Measurements from ENCODE around the gene THRB. TPM values are rescaled to one million over a fixed set of nuclear protein-coding genes. Genes with fewer than 3 reads are reported as not detected.
A peak's percentile ranks its signal among the peaks of the same experiment; 100 is the strongest.

THRB gene
- total RNA-seq, 2 donors from 2014 or later: 6.7 to 6.9 TPM

DNA sequence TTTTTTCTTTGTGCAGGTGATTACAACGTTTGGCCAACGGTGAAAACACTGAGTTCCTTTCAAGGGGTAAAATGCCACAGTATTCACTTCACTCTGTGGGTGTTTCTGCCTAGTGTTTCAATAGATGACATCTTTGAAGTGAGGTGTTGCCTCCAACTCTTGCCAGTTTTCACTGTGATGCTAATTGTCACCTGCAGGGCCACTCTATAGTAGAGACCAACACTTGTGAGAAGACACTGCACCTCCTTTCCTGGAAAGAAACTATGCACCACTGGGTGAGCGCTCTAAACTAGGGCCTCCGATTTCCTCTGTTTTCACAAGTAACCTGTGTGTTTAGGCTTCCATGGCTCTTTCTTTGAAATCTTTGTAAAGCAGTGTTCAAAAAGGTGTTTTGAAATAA lies 98.3 kb downstream of the THRB start:
- no peaks in the 10 kb centered on the region for H3K9me3 ChIP-seq
- H3K27me3 ChIP-seq: no peaks in the 10 kb centered on the region
- no peak overlapping the region for H3K4me3 ChIP-seq
- no peaks in the 10 kb centered on the region for H3K36me3 ChIP-seq (replicated peaks in 1 of 2; ENCODE audit: insufficient read depth in 1 of 2, low read depth in 2 of 2)
- H3K27ac ChIP-seq: no peak overlapping the region
- DNase-seq: no peak
- peaks cover 30% of the 10 kb centered on the region for H3K4me1 ChIP-seq
- no peak for ATAC-seq
- no peak for TF ChIP-seq POLR2A (IDR thresholded peaks at IDR 0.05)
- TF ChIP-seq, protein P1, sequence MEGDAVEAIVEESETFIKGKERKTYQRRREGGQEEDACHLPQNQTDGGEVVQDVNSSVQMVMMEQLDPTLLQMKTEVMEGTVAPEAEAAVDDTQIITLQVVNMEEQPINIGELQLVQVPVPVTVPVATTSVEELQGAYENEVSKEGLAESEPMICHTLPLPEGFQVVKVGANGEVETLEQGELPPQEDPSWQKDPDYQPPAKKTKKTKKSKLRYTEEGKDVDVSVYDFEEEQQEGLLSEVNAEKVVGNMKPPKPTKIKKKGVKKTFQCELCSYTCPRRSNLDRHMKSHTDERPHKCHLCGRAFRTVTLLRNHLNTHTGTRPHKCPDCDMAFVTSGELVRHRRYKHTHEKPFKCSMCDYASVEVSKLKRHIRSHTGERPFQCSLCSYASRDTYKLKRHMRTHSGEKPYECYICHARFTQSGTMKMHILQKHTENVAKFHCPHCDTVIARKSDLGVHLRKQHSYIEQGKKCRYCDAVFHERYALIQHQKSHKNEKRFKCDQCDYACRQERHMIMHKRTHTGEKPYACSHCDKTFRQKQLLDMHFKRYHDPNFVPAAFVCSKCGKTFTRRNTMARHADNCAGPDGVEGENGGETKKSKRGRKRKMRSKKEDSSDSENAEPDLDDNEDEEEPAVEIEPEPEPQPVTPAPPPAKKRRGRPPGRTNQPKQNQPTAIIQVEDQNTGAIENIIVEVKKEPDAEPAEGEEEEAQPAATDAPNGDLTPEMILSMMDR (IDR thresholded peaks at IDR 0.05): no peak
- WGBS, 2 donors: 77 to 86% methylated on average over 4 of the region's 4 CpGs
- intact Hi-C loops (cut with DNase I): no loop called here

GRCh38 chr3:24394754-24395153 lies 99.9 kb downstream of the THRB start:
- ATAC-seq (no peak), DNase-seq (no peak)
- Histone ChIP-seq H3K36me3 (replicated peaks in 1 of 2; ENCODE audit: insufficient read depth in 1 of 2, low read depth in 2 of 2) (no peaks in the 10 kb centered on the region), H3K4me3 (no peak overlapping the region), H3K27ac (no peak overlapping the region), H3K27me3 (no peaks in the 10 kb centered on the region), H3K9me3 (no peaks in the 10 kb centered on the region), H3K4me1 (peaks cover 26% of the 10 kb centered on the region)
- intact Hi-C loops (cut with DNase I): no loop called here
- no peak for TF ChIP-seq POLR2A (IDR thresholded peaks at IDR 0.05)
- TF ChIP-seq, protein P1 (IDR thresholded peaks at IDR 0.05): no peak
- 80 to 97% methylated on average over 2 of the region's 2 CpGs for WGBS, 2 donors

DNA sequence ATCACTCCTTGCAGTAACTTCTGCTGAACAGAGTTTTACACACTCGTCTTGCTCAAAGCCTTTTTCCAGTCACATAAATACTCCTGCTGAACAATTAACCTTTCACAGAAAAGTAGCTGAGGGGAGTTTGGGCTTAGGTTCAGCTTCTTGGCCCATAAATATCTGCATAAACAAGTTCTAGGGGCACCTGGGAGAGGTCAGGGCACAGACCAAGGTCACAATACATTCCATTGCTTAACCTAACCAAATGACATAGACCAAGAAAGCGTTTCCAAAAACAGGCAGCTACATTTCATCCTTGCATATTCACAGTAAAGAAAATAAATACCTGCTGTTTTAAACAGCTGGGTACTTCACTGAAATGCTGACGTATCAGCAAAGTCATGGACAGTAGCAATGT lies 101.3 kb downstream of the THRB start:
- WGBS, 2 donors: 33 to 40% methylated on average over 3 of the region's 3 CpGs
- Histone ChIP-seq H3K9me3 (no peaks in the 10 kb centered on the region), H3K4me3 (no peak overlapping the region), H3K27ac (no peak overlapping the region), H3K36me3 (replicated peaks in 1 of 2; ENCODE audit: insufficient read depth in 1 of 2, low read depth in 2 of 2) (no peaks in the 10 kb centered on the region), H3K27me3 (no peaks in the 10 kb centered on the region), H3K4me1 (peaks cover 33% of the 10 kb centered on the region)
- DNase-seq (no peak), ATAC-seq (no peak)
- TF ChIP-seq POLR2A (IDR thresholded peaks at IDR 0.05): no peak
- TF ChIP-seq, protein P1 (IDR thresholded peaks at IDR 0.05): no peak
- intact Hi-C loops (cut with DNase I): no loop called here

- no peak for TF ChIP-seq POLR2A (IDR thresholded peaks at IDR 0.05)
- TF ChIP-seq, protein P1 (IDR thresholded peaks at IDR 0.05): no peak
- Histone ChIP-seq H3K36me3 (replicated peaks in 1 of 2; ENCODE audit: insufficient read depth in 1 of 2, low read depth in 2 of 2) (no peaks in the 10 kb centered on the region), H3K27ac (peak overlapping the region; percentile 61 to 66 (median 63)), H3K4me3 (no peak overlapping the region), H3K9me3 (no peaks in the 10 kb centered on the region), H3K27me3 (no peaks in the 10 kb centered on the region), H3K4me1 (peaks cover 39% of the 10 kb centered on the region)
- DNase-seq (no peak), ATAC-seq (no peak)
- intact Hi-C loops (cut with DNase I): no loop called here
- WGBS, 2 donors: 39 to 55% methylated on average over 3 of the region's 3 CpGs
Observed at GRCh38 chr3:24390169-24391130, 104.2 kb downstream of the THRB start.
